ENCODE results near the gene GLUD2.
A peak's percentile ranks its signal among the peaks of the same experiment; 100 is the strongest.
"Not testable (repeated sequence)": the region's sequence is repeated elsewhere in the genome, so short reads cannot be mapped to it uniquely, and the experiment has no call there.

GLUD2 gene

DNA sequence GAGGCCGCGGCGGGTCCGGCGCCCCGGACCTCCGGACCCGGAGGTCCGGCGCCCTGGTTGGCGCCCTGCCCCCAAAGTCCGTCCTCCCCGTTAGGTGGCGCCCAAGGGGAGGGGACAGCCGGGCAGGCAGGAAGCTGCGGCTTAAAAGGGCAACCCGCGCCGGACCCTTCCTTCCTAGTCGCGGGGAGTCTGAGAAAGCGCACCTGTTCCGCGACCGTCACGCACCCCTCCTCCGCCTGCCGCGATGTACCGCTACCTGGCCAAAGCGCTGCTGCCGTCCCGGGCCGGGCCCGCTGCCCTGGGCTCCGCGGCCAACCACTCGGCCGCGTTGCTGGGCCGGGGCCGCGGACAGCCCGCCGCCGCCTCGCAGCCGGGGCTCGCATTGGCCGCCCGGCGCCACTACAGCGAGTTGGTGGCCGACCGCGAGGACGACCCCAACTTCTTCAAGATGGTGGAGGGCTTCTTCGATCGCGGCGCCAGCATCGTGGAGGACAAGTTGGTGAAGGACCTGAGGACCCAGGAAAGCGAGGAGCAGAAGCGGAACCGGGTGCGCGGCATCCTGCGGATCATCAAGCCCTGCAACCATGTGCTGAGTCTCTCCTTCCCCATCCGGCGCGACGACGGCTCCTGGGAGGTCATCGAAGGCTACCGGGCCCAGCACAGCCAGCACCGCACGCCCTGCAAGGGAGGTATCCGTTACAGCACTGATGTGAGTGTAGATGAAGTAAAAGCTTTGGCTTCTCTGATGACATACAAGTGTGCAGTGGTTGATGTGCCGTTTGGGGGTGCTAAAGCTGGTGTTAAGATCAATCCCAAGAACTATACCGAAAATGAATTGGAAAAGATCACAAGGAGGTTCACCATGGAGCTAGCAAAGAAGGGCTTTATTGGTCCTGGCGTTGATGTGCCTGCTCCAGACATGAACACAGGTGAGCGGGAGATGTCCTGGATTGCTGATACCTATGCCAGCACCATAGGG, at the start of gene GLUD2:
Gene GLUD2 (plus strand): TSS at position 170 of the 979 bp plus-strand sequence. CDS start 75 bp downstream, at position 245.
- DNase-seq: peak in 1 of 2 donors; percentile 8

DNA sequence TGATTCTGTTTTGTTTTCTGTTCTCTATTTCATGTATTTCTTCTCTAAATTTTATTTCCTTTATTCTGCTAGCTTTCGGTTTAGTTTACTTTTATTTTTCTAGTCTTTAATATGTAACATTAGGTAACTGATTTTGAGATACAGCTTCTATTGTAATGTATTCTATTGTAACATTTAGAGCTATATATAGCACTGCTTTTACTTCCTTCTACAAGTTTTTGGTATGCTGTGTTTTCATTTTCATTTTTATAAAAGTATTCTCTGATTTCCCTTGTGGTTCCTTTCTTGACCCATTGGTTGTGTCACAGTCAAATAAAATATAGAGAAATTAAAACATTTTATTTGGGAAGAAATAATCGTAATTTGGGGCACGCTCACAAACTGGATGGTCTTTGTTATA, 48.0 kb upstream of the GLUD2 start:
- DNase-seq: no peak

DNA sequence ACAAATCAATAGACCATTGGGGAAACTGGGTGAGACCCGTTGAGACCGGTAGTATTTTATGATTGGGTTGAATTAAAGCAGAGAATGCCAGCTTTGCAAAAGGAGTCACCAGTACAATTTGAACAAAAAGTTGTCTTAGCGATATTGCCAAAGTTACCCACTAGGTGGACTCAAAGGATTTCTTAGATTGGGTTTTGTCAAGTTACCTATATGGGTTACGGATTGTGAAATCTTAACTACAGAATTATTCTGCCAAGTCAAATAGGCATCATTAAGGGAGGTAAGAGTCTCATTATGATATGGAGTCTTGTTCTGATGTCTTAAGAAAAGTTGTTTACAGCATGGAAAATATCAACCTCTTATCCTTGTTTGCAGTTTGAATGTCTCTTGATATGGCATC, 46.8 kb upstream of the GLUD2 start:
- no peak for DNase-seq

DNA sequence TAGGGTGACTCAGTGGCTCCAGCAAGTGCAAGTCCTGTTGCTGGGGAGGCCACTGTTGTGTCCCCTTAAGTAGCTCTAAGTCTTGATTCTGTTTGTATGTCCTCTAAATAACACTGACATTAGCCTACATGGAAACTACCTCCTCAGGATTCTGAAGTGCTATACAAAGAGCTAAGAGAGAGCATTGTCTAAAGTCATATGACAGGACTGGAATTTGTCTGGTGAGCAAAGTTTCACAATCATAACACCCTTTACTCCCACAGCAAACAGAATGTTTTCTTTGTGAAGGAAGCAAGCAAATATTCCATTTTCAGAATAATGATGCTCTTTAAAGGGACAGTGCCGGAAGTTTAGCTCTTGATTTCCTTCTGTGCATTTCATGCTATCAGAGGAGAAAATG, 38.5 kb upstream of the GLUD2 start:
- peak in 1 of 2 donors; percentile 3 for DNase-seq

DNA sequence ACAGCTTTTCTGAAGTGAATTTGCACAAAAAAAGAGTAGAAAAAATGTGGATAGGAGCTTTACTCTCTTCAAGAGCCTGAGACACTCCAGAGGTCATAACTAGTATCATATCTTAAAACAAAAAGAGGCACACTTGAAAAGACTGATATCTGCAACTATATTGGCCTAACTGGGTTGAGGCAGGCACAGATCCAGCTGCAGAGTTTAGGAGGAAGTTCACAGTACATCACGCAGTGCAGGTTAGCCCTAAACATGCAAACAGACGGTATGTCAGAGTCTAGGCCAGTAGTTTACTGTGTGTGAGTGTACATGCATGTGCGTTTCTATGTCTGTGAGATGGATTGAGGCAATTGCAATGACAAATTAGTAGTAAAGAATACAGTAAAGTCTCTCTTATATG, 37.6 kb upstream of the GLUD2 start:
- DNase-seq: no peak

DNA sequence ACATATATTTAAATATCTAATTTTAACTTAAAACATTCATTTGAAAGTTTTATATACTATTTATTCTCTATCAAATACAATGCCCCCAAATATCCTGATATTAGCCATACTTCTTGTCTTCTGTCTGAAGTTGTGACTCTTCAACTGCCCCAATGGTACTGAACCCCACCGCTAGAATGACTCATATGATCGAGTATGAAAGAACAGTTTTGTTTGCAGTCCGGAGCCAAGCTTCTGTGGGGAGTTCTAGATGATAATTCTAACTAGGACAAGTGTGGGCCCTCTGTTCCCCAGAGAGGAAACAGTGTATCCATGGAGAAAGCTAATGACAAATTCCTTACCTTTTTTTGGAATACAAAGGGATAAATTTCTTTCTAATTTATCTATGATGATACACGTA, 37.2 kb upstream of the GLUD2 start:
- peak in 1 of 2 donors; percentile 18 for DNase-seq

DNA sequence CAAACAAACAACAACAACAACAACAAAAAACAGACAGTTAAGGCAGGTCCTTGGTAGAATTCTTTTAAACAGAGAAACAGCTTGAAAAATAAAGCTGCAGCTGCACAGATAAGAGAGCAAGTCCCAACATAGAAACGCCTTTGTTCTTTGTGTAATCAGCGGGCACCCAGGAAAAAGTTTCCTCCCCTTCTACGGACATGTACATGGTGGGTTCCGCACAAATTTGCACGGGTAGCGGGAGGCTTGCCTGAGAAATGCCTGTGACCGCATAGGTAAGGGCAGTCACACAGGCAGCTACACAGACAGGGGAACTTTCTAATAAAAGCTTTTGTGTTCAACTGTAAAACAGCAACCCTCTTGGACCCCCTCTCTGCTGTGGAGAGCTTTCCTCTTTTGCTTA, 36.2 kb upstream of the GLUD2 start:
- DNase-seq: peak in 1 of 2 donors; percentile 2

DNA sequence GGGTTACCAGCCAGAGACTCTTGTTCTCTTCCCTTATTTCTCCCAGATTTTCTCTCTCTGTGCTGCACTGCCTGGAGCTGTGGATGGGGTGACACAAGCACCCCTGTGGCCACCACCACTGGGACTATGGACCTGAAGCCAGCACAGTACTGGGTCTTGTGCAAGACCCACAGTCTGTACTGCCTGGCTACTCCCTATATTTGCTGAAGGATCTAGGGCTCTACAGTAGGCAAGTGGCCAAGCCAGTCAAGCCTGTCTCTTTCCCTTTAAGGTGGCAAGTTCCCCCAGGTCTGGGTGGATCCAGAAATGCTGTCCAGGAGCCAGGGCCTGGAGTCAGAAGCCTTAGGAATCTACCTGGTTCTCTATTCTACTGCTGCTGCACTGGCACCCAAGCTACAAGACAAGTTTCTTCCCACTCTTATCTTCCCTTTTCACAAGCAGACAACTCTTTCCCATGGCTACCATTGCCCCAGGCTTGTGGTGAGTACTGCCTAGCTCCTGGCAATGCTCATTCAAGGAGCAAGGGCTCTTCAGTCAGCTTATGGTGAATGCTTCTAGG, 33.4 kb upstream of the GLUD2 start:
- no peak for DNase-seq

DNA sequence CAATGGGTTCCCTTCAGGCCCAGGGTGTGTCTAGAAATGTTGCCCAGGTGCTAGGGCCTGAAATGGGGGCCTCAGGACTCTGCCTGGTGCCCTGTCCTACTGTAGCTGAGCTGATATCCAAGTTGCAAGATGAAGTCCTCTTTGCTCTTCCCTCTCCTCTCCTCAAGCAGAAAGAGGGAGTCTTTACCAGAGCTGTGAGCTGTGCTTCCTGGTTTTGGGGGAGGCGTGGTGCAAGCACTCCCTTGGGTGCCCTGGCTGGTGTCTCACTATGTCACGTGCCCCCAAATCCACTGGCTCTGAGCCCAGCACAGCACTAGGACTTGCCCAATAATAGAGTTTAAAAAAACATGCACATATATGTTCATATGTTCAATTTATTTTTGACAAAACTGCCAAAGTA, 32.6 kb upstream of the GLUD2 start:
- DNase-seq: no peak

DNA sequence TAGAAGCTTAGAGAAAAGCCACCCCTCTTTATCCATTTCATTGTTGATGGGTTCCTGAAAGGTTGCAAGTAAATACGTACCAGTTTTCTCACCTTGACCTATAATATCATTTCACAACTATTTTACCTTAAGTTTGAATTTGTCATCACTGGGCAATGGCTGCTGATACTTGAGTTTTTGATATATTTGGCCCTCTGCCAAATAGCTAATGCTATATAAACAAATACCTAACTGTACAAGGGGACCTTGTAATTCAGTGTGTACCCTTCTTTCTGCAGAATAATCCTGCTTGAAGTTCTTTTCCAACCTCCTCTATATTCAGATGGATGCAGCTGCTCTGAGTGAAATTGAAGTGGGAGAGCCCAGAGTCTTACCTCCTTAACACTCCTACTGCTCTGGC, 19.0 kb upstream of the GLUD2 start:
- no peak for DNase-seq

DNA sequence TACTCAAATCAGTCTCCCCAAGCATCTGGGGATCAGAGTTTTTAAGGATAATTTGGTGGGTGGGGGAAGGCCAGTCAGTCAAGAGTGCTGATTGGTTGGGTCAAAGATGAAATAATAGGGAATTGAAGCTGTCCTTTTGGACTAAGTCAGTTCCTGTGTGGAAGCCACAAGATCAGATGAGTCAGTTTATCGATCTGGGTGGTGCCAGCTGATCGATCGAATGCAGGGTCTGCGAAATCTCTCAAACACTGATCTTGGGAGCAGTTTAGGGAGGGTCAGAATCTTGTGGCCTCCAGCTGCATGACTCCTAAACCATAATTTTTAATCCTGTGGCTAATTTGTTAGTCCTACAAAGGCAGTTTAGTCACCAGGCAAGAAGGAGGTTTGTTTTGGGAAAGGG, 17.3 kb upstream of the GLUD2 start:
- DNase-seq: no peak

DNA sequence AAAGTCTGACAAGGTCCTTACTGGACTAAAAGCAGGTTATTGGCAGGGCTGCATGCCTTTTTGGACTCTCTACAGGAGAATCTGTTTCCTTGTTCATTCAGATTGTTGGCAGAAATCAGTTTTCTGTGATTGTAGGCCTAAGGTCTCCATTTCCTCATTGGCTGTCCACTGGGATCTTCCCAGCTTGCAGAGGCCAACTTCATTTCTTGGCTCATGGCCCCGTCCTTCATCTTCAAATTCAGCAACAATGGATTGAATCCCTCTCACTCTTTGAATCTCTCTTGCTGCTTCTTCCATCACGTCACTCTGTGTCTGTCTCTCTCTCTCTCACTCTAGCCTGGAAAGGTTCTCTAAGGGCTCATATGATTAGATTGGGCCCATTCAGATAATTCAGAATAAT, 14.9 kb upstream of the GLUD2 start:
- no peak for DNase-seq

DNA sequence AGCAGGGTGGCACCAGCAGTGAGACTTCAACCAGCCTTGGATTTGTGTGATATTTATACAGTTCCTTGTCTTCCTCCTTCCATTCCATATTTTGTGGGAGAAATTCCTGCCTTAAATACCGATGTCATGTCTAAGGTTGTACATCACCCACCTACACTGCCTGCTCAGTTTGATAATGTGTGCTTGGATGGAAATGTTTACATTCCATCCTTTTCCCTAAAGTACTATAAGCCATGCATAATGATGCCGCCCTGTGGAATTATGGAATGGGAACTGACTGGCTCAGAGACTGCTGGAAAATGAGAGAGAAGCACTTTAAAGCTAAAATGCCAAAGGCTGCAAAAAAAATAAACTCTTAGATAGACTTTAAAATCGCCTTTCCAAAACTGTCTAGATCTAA, 11.3 kb upstream of the GLUD2 start:
- DNase-seq: no peak

DNA sequence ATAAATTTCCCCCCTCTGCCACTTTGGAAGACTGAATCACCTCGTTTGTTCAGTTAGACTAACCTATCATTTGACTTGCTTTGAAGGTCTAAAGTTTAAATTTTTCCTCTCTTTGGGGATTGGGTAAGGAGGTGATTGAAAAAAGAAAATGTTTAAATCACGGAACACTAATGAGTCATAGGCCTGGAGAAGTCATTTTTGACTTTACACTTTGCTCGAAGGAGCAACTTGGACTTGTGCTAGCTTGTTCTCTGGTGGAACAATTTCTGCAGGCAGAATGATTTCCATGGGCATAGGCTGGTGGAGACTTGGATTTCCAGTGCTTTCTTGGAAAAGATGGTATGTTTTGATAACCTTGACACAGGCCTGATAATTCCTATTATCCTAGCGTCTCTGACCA, 10.5 kb upstream of the GLUD2 start:
- DNase-seq: no peak

DNA sequence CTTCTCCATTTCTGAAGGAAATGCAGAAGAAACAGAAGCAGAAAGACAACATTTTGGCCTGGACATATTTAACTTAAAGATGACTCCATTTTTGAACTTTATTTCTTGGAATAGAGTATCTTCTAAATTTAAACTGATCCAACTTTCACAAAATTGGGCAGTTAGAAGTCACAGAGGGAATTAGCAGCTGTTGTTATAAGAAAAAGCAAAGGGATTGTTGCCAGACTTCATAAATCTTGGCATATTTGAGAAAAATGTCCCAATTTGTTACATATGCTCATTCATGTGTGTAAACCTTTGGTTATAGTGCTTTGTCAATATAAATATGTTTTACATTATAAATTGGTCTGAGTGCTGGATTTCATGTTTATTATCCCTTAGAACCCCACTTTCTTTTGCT, 3.4 kb downstream of the GLUD2 start:
- no peak for DNase-seq

DNA sequence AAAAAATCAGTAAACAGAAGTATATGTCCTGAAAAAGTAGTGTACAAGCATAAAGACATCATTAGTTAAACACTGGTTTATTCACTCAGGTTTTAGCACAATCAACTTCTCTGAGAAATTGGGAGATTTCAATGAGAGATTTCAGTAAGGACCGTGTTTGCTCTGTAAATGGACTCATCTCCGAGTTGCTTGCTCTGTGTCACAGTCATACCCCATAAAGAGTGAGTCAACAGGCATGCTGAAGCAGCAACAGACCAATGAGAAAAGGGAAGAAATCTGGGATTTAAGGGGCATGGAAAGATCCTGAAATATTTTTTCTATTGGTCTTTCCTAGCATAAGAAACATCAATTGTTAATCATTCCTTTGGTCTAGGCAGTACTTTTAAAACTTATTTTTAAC, 4.7 kb downstream of the GLUD2 start:
- DNase-seq: no peak

DNA sequence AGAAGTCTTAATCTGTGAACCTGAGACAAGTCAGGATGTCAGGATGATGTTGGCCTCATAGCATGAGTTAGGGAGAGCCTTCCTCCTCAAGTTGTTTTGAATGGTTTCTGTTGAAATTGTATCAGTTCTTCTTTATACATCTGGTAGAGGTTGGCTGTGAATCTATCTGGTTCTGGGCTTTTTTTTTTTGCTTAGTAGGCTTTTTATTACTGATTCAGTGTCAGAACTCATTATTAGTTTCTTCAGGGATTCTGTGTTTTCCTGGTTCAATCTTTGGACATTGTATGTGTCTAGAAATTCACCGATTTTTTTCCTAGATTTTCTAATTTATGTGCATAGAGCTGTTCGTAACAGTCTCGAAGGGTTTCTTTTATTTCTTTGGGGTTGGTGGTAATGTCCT, 14.9 kb downstream of the GLUD2 start:
- no peak for DNase-seq

DNA sequence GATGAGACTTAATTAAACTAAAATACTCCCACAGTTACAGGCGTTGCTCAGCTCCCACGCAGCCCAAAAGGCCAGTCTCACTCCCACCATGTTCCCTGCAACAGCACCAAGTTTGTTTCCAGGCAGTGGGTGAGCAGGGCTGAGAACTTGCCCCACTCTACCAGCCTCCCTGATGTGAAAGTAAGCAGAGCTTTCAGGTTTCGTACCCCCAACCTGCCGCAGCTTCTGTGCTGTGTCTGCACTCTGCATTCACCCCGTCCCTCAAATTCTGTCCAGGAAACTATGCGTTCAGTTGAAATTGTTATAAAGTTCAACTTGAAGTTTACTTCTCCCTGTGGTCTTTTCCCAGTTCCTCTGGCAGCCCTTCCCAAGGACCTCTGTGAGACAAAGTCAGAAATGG, 17.2 kb downstream of the GLUD2 start:
- no peak for DNase-seq

DNA sequence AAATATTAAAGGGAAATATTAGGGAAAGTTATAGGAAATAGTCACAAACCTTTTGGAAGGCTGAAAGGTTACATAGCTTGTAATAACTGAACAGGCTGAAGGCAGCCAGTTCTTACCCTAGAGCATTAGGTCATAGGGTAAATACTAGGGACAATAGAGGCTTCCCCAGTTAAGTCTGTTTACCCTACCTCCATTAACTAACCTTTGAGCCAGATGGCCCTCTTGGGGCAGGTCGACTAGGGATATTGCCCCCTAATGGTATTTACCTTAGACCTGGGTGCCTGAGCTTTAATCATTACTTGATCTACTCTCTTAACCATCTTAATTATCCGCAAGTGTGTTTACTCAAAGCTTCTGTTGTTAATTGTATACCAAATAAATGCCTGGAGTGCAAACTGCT, 36.8 kb downstream of the GLUD2 start:
- DNase-seq: not testable (repeated sequence)

DNA sequence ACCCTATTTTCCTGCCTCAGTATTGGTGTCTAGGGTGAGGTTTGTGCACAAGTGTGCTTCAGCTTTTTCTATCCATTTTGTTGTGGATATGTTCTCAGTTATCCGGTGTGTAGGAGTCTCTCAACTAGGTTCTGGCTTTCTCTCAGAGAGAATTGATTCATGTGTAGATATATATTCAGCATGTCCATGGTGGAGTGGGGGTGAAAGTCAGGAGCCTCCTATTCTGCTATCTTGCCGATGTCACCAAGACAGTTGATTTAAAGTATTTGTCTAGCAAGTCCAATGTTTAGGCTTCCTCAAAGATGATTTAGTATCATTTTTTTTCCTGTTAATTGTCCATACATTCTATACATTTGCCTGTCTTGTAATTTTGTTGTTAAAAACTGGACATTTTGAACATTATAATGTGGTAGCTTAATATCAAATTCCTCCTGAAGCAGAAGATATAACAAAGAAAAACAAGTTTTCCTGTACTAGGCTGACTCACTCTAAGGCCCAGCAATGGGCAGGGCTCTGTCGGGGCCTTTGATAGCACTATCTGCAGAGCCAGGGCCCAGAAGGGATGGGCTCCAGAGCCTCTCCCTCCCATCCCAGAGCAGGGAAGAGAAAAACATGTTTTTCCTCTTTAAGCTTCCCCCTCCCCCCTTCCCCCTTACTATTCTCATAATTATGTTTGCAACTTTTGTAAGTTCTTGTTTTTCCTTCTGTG, 37.6 kb downstream of the GLUD2 start:
- DNase-seq: no peak

DNA sequence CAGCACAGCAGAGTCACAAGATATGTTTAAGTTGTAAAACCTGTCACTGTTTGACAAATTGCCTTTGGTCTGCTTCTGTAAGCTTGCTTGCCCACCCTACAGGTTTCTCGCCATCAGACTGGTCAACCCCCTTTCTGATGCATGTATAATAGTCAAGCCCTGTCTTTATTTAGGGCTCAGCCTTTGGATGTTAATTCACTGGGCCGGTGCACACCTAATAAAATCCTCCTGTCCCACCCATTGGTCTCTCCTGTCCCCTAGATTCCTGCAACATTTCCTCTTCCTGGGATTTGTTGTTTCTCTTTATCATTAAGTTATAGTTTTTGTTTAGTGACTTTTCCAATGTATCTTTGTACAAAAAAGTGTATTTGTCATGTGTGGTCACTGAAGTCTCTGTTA, 38.2 kb downstream of the GLUD2 start:
- no peak for DNase-seq

DNA sequence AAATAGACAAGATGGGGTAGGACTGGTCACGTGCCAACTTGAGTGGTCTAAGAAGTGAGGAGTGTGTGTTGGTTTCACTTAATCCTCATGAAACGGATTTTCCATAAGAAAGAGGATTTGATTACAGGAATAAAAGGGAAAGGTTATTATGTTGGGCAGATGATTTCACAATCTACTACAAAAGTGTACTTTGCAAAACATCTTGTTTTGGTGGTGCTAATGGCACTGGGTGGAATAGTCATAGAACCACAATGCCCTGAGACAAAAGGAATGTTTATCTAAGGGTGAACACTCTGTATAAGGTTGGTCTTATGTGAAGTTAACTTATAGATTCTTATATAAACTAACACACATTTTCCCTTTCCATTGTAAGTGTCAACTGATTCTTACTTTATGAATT, 45.6 kb downstream of the GLUD2 start:
- DNase-seq: no peak

Data from hippocampal formation (tissue), 2 donors.